Loucy (cell line): ENCODE results near the gene ZFYVE28.

ENCODE experiments used
- H2AFZ ChIP-seq: fragments of 200-600 bp; sonication (generic); 2 replicates; pipeline ENCODE4 v1.6.0; 2016; ENCODE audit warnings: antibody characterized with exemption, mild to moderate bottlenecking, low read length, moderate library complexity
- H3F3A ChIP-seq: fragments of 200-600 bp; 2 replicates; pipeline ENCODE4 v1.6.0; 2016; ENCODE audit warnings: antibody characterized with exemption, low read depth, mild to moderate bottlenecking
- H3K27me3 ChIP-seq: fragments of 200-600 bp; sonication (generic); 2 replicates; pipeline ENCODE4 v1.6.1; 2014; ENCODE audit warnings: low read length, mild to moderate bottlenecking; ENCODE audit not compliant: insufficient read depth, poor library complexity, severe bottlenecking
- H3K36me3 ChIP-seq: fragments of 200-600 bp; sonication (generic); 2 replicates; pipeline ENCODE4 v1.6.1; 2016; ENCODE audit warnings: low read length; ENCODE audit not compliant: insufficient read depth
- H3K4me1 ChIP-seq: fragments of 200-600 bp; sonication (generic); 2 replicates; pipeline ENCODE4 v1.5.1; 2014; ENCODE audit warnings: low read length, mild to moderate bottlenecking; ENCODE audit not compliant: insufficient read depth, poor library complexity, severe bottlenecking
- H3K4me2 ChIP-seq: fragments of 200-600 bp; sonication (generic); 2 replicates; pipeline ENCODE4 v1.6.0; 2014; ENCODE audit warnings: antibody characterized with exemption, low read length, low read depth, mild to moderate bottlenecking; ENCODE audit not compliant: poor library complexity, severe bottlenecking
- H3K4me3 ChIP-seq: fragments of 200-600 bp; sonication (generic); 2 replicates; pipeline ENCODE4 v1.5.1; 2014; ENCODE audit warnings: low read length, mild to moderate bottlenecking, mixed read lengths; ENCODE audit not compliant: poor library complexity, severe bottlenecking
- H3K79me2 ChIP-seq: fragments of 200-600 bp; sonication (generic); 2 replicates; pipeline ENCODE4 v1.6.1; 2014; ENCODE audit warnings: low read length; ENCODE audit not compliant: insufficient read depth
- H3K9ac ChIP-seq: fragments of 200-600 bp; sonication (generic); 2 replicates; pipeline ENCODE4 v1.6.0; 2014; ENCODE audit warnings: mild to moderate bottlenecking, low read depth, low read length, moderate library complexity; ENCODE audit not compliant: poor library complexity, severe bottlenecking
- H3K9me2 ChIP-seq: fragments of 200-600 bp; sonication (generic); replicated peaks from 2 replicates; pipeline ENCODE4 v1.6.1; 2016; ENCODE audit warnings: low read depth, low read length, mixed read lengths
- H3K9me3 ChIP-seq: fragments of 200-600 bp; sonication (generic); 2 replicates; pipeline ENCODE4 v1.6.1; 2014; ENCODE audit warnings: mild to moderate bottlenecking, antibody characterized with exemption, low read length, low read depth; ENCODE audit not compliant: insufficient read depth
- H4K20me1 ChIP-seq: fragments of 200-600 bp; sonication (generic); 2 replicates; pipeline ENCODE4 v1.6.0; 2014; ENCODE audit warnings: antibody characterized with exemption, low read length, mild to moderate bottlenecking; ENCODE audit not compliant: insufficient read depth, poor library complexity, severe bottlenecking
- EZH2phosphoT487 ChIP-seq: fragments of 200-600 bp; IDR thresholded peaks from 2 replicates; pipeline ENCODE4 v1.6.1; 2018; ENCODE audit warnings: antibody characterized with exemption, mild to moderate bottlenecking, moderate library complexity, borderline replicate concordance
- TF ChIP-seq, protein P1 (sequence below): fragments of 200-600 bp; sonication (generic); conservative IDR thresholded peaks from 2 replicates; pipeline ENCODE4 v1.5.1; 2014; ENCODE audit warnings: mild to moderate bottlenecking, antibody characterized with exemption, low read length

The ZFYVE28 gene

DNA sequence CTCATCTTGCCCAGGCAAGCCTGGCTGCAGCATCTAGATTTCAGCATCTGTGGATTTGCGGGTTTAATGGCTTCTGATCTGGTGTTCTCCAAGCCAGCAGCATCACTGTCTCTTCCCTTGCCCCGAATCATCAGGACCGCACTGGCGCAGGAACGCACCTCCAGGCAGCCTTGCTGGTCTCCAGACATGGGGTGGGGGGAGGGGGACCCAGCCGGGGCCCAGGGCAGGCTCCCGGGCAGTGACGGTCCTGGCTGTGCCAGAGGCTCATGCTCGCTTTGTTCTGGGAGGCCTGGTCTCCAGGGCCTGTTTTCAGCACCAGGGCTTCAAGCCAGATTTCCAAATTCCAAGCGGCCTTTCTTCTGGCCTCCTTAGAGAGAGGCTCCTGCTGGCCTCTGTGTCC lies 5.2 kb upstream of the ZFYVE28 start:
- Histone ChIP-seq H4K20me1 (no peaks in the 10 kb centered on the region), H2AFZ (no peak overlapping the region), H3K36me3 (no peaks in the 10 kb centered on the region), H3F3A (no peaks in the 10 kb centered on the region), H3K9me3 (no peaks in the 10 kb centered on the region), H3K4me2 (no peak overlapping the region), H3K9ac (no peak overlapping the region), H3K9me2 (no peaks in the 10 kb centered on the region), H3K27me3 (peaks cover 7% of the 10 kb centered on the region), H3K4me1 (peaks cover 18% of the 10 kb centered on the region), H3K79me2 (no peaks in the 10 kb centered on the region), H3K4me3 (no peak overlapping the region)
- TF ChIP-seq EZH2phosphoT487, result no peak
- TF ChIP-seq, protein P1, sequence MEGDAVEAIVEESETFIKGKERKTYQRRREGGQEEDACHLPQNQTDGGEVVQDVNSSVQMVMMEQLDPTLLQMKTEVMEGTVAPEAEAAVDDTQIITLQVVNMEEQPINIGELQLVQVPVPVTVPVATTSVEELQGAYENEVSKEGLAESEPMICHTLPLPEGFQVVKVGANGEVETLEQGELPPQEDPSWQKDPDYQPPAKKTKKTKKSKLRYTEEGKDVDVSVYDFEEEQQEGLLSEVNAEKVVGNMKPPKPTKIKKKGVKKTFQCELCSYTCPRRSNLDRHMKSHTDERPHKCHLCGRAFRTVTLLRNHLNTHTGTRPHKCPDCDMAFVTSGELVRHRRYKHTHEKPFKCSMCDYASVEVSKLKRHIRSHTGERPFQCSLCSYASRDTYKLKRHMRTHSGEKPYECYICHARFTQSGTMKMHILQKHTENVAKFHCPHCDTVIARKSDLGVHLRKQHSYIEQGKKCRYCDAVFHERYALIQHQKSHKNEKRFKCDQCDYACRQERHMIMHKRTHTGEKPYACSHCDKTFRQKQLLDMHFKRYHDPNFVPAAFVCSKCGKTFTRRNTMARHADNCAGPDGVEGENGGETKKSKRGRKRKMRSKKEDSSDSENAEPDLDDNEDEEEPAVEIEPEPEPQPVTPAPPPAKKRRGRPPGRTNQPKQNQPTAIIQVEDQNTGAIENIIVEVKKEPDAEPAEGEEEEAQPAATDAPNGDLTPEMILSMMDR, result no peak

GRCh38 chr4:2423066-2423465 lies 4.6 kb upstream of the ZFYVE28 start:
- H3K9me2 ChIP-seq, result no peaks in the 10 kb centered on the region
- no peaks in the 10 kb centered on the region for H3K79me2 ChIP-seq
- peaks cover 18% of the 10 kb centered on the region for H3K4me1 ChIP-seq
- H3K36me3 ChIP-seq, result no peaks in the 10 kb centered on the region
- TF ChIP-seq EZH2phosphoT487, result no peak
- TF ChIP-seq, protein P1, result no peak
- no peak overlapping the region for H3K4me2 ChIP-seq
- no peaks in the 10 kb centered on the region for H3F3A ChIP-seq
- H4K20me1 ChIP-seq, result no peaks in the 10 kb centered on the region
- no peaks in the 10 kb centered on the region for H3K9me3 ChIP-seq
- peaks cover 7% of the 10 kb centered on the region for H3K27me3 ChIP-seq
- H3K9ac ChIP-seq, result no peak overlapping the region
- no peak overlapping the region for H3K4me3 ChIP-seq
- no peak overlapping the region for H2AFZ ChIP-seq

DNA sequence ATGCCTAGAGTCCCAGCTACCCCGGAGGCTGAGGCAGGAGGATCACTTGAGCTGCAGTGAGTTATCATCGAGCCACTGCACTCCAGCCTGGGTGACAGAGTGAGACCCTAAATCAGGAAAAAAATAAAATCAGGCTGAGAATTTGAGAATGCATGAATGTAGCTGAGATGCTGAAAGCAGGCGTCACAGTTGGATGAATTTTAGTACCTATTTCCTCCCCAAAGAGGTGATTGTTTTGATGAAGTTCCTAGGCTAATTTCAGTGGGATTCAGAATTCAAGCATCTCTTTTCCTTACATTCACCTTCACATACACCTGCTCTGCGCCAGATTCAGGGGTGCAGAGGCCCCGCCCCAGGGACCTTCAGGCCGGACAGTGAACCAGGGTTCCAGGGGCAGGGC lies 3.5 kb upstream of the ZFYVE28 start:
- peaks cover 7% of the 10 kb centered on the region for H3K27me3 ChIP-seq
- no peak for TF ChIP-seq EZH2phosphoT487
- TF ChIP-seq, protein P1, result no peak
- no peak overlapping the region for H3K9ac ChIP-seq
- no peaks in the 10 kb centered on the region for H3K9me3 ChIP-seq
- H3K79me2 ChIP-seq, result no peaks in the 10 kb centered on the region
- no peaks in the 10 kb centered on the region for H3K9me2 ChIP-seq
- no peaks in the 10 kb centered on the region for H4K20me1 ChIP-seq
- H3K4me1 ChIP-seq, result peaks cover 18% of the 10 kb centered on the region
- no peak overlapping the region for H2AFZ ChIP-seq
- no peaks in the 10 kb centered on the region for H3K36me3 ChIP-seq
- H3K4me3 ChIP-seq, result no peak overlapping the region
- H3K4me2 ChIP-seq, result no peak overlapping the region
- no peaks in the 10 kb centered on the region for H3F3A ChIP-seq
